GM12878 (cell line): ENCODE results near the gene OR2J1. TPM values are rescaled to one million over a fixed set of nuclear protein-coding genes. Genes with fewer than 3 reads are reported as not detected.

Experiments used
- ATAC-seq: fragments of 200-7000 bp; cut with Tn5 transposase; 3 replicates; pipeline ENCODE4 v1.9.1; 2020; ENCODE audit warnings: mild to moderate bottlenecking, moderate library complexity
- BruUV-seq: library from RNA; stranded (reverse); fragments of 400-500 nt; replicated peaks from 2 replicates; lab custom pipeline; 2021; lab: Mats Ljungman, UMichigan
- CTCF ChIA-PET: fragments of 300-600 bp; sonication (Branson Sonifier 250); formaldehyde crosslinking; extraction: SDS; loops from one replicate; lab custom pipeline; 2021; ENCODE audit warnings: inconsistent platforms; lab: Yijun Ruan, JAX
- POLR2A ChIA-PET: fragments of 350-600 bp; formaldehyde crosslinking; extraction: SDS; loops from one replicate; lab custom pipeline; 2021; ENCODE audit warnings: inconsistent platforms; lab: Charles Lee
- RAD21 ChIA-PET: fragments of 300-600 bp; sonication (Branson Sonifier 250); formaldehyde crosslinking; loops from one replicate; lab custom pipeline; 2023; ENCODE audit warnings: antibody characterized with exemption; ENCODE audit not compliant: unreplicated experiment; lab: Charles Lee
- SMC1A ChIA-PET: fragments of 300-600 bp; sonication (Branson Sonifier 250); formaldehyde crosslinking; loops from one replicate; lab custom pipeline; 2023; ENCODE audit not compliant: unreplicated experiment, uncharacterized antibody; lab: Charles Lee
- DNase-seq: peaks from one replicate; pipeline ENCODE4 v3.0.0-alpha.2; 2011; ENCODE audit warnings: low read depth, low spot score
- FAIRE-seq: peaks from 3 replicates; lab custom pipeline; 2011; peaks lifted over from hg19 to GRCh38; lab: Jason Lieb, UNC
- H2AFZ ChIP-seq: 2 replicates; pipeline ENCODE4 v1.6.0; 2011; ENCODE audit warnings: low read depth, low read length, control low read depth; ENCODE audit not compliant: control insufficient read depth
- H3K27ac ChIP-seq: 2 replicates; pipeline ENCODE4 v1.5.1; 2011; ENCODE audit warnings: control low read depth; ENCODE audit not compliant: control insufficient read depth, insufficient read depth
- H3K27me3 ChIP-seq, 2 experiments: replicated peaks in 1 of 2; 2 replicates each; pipeline versions ENCODE4 v1.6.0 to v1.6.1; 2011; ENCODE audit warnings: low read length in 1 of 2; ENCODE audit not compliant: control insufficient read depth in 2 of 2, insufficient read depth in 2 of 2
- H3K36me3 ChIP-seq, 2 experiments: 2 replicates each; pipeline ENCODE4 v1.5.1; 2011; ENCODE audit warnings: low read length in 1 of 2; ENCODE audit not compliant: control insufficient read depth in 2 of 2, insufficient read depth in 2 of 2
- H3K4me1 ChIP-seq: 2 replicates; pipeline ENCODE4 v1.6.1; 2011; ENCODE audit warnings: mild to moderate bottlenecking, low read length, moderate library complexity, mixed read lengths; ENCODE audit not compliant: control insufficient read depth, insufficient read depth
- H3K4me2 ChIP-seq: 2 replicates; pipeline ENCODE4 v1.6.0; 2011; ENCODE audit warnings: control low read depth; ENCODE audit not compliant: control insufficient read depth, insufficient read depth
- H3K4me3 ChIP-seq: fragments of 200-600 bp; sonication (generic); 2 replicates; pipeline ENCODE4 v1.5.1; 2016
- H3K79me2 ChIP-seq: 2 replicates; pipeline ENCODE4 v1.6.0; 2011; ENCODE audit warnings: low read length; ENCODE audit not compliant: control insufficient read depth, insufficient read depth
- H3K9ac ChIP-seq: 2 replicates; pipeline ENCODE4 v1.8.0; 2011; ENCODE audit warnings: low read length, control low read depth, mixed read lengths; ENCODE audit not compliant: control insufficient read depth, insufficient read depth
- H3K9me3 ChIP-seq: replicated peaks from 3 replicates; pipeline ENCODE4 v1.5.1; 2011; ENCODE audit warnings: mild to moderate bottlenecking, low read length; ENCODE audit not compliant: control insufficient read depth, insufficient read depth
- H4K20me1 ChIP-seq: 2 replicates; pipeline ENCODE4 v1.6.0; 2011; ENCODE audit not compliant: control insufficient read depth, insufficient read depth
- EED ChIP-seq: sonication (generic); IDR thresholded peaks from 2 replicates; pipeline ENCODE4 v1.6.1; 2016; ENCODE audit warnings: antibody characterized with exemption, low read depth
- IKZF1 ChIP-seq: fragments of 450-650 bp; conservative IDR thresholded peaks from 2 replicates; pipeline ENCODE4 v1.6.1; 2017; ENCODE audit warnings: antibody characterized with exemption, mild to moderate bottlenecking
- IRF4 ChIP-seq: IDR thresholded peaks from 2 replicates; pipeline ENCODE4 v1.6.1; 2011; ENCODE audit warnings: low read depth, low read length
- LARP7 ChIP-seq: fragments of 450-650 bp; IDR thresholded peaks from 2 replicates; pipeline ENCODE4 v1.6.1; 2017; ENCODE audit warnings: mild to moderate bottlenecking
- NFIC ChIP-seq: IDR thresholded peaks from 2 replicates; pipeline ENCODE4 v1.6.1; 2012; ENCODE audit warnings: low read depth, mild to moderate bottlenecking, inconsistent platforms, low read length, moderate library complexity
- NFXL1 ChIP-seq: fragments of 450-650 bp; IDR thresholded peaks from 2 replicates; pipeline ENCODE4 v1.6.1; 2017; ENCODE audit warnings: antibody characterized with exemption, mild to moderate bottlenecking, borderline replicate concordance
- POLR2AphosphoS5 ChIP-seq: IDR thresholded peaks from 2 replicates; pipeline ENCODE4 v1.6.1; 2011; ENCODE audit warnings: mild to moderate bottlenecking, low read length, inconsistent platforms
- POU2F2 ChIP-seq: IDR thresholded peaks from 3 replicates; pipeline ENCODE4 v1.6.1; 2011; ENCODE audit warnings: low read depth, mild to moderate bottlenecking, low read length, borderline replicate concordance
- RUNX3 ChIP-seq: IDR thresholded peaks from 2 replicates; pipeline ENCODE4 v1.6.1; 2012; ENCODE audit warnings: low read length, inconsistent platforms
- SIN3A ChIP-seq: IDR thresholded peaks from 2 replicates; pipeline ENCODE4 v1.6.1; 2012; ENCODE audit warnings: low read depth, low read length, improper control_type of control experiment
- SMARCA5 ChIP-seq: fragments of 450-650 bp; IDR thresholded peaks from 2 replicates; pipeline ENCODE4 v1.6.1; 2017; ENCODE audit warnings: mild to moderate bottlenecking
- YBX1 ChIP-seq: fragments of 450-650 bp; IDR thresholded peaks from 2 replicates; pipeline ENCODE4 v1.6.1; 2016; ENCODE audit warnings: antibody characterized with exemption
- ZBTB40 ChIP-seq: fragments of 450-650 bp; IDR thresholded peaks from 2 replicates; pipeline ENCODE4 v1.6.1; 2016; ENCODE audit warnings: mild to moderate bottlenecking, moderate library complexity, borderline replicate concordance
- ZNF384 ChIP-seq: IDR thresholded peaks from 2 replicates; pipeline ENCODE4 v1.6.1; 2012; ENCODE audit warnings: low read depth, mild to moderate bottlenecking, low read length, improper control_type of control experiment, borderline replicate concordance
- ZSCAN29 ChIP-seq: fragments of 450-650 bp; IDR thresholded peaks from 2 replicates; pipeline ENCODE4 v1.6.1; 2017; ENCODE audit warnings: mild to moderate bottlenecking, moderate library complexity
- WGBS: methylation state at CpG from one replicate; pipeline ENCODE4 v1.1.6; 2016; ENCODE audit warnings: low lambda C conversion rate; ENCODE audit not compliant: insufficient replicate concordance, insufficient coverage; ENCODE audit errors: missing lambda C conversion rate; 5-methylcytosine and 5-hydroxymethylcytosine counted together
- in situ Hi-C: fragments of 300-500 bp; cut with MboI; formaldehyde crosslinking; loops from 9 replicates; pipeline ENCODE4 v1.14.3; 2018; ENCODE audit warnings: mixed read lengths
- intact Hi-C: fragments of 100-400 bp; cut with micrococcal nuclease; formaldehyde crosslinking; loops from one replicate; pipeline ENCODE4 v1.14.2; 2022; ENCODE audit not compliant: unreplicated experiment
- polyA plus RNA-seq, 11 experiments: library from polyadenylated mRNA; depleted of rRNA in 4 of 11; unstranded in 6 of 11; stranded (reverse) in 5 of 11; fragments of >200 nt; fragmentation: Nextera tagmentation in 4 of 11; fragmentation: Illumina TruSeq in 1 of 11; extraction: Ambion mirVana in 4 of 11; extraction: Trizol in 1 of 11; gene quantifications; 1 replicate in 1 of 11; 2 replicates in 10 of 11; pipeline versions ENCODE4 v1.2.1 to v1.2.3, GENCODE V29; 2011 to 2016; ENCODE audit warnings: inconsistent platforms in 2 of 11, missing spikeins in 2 of 11, low read depth in 1 of 11
- total RNA-seq, 4 experiments: library from RNA; depleted of rRNA in 3 of 4; stranded (reverse); fragments of >200 nt in 3 of 4; fragmentation: Illumina TruSeq in 1 of 4; extraction: Trizol in 1 of 4; gene quantifications; 2 replicates each; pipeline versions ENCODE4 v1.2.1 to v1.2.3, GENCODE V29; 2013 to 2021
- TF ChIP-seq, protein P1 (sequence below): IDR thresholded peaks from 2 replicates; pipeline ENCODE4 v1.6.1; 2012; ENCODE audit warnings: low read depth, low read length, improper control_type of control experiment
- TF ChIP-seq, protein P2 (sequence below), 3 experiments: IDR thresholded peaks in 2 of 3; conservative IDR thresholded peaks in 1 of 3; 2 replicates each; pipeline ENCODE4 v1.5.1; 2011; ENCODE audit warnings: low read depth in 3 of 3, low read length in 3 of 3, mild to moderate bottlenecking in 3 of 3, control low read depth in 2 of 3, moderate library complexity in 2 of 3, inconsistent platforms in 1 of 3, mixed read lengths in 1 of 3; ENCODE audit not compliant: control insufficient read depth in 2 of 3, insufficient read depth in 1 of 3; ENCODE audit errors: extremely low read depth in 1 of 3
- TF ChIP-seq, protein P3 (sequence below): fragments of 450-650 bp; IDR thresholded peaks from 2 replicates; pipeline ENCODE4 v1.6.1; 2017; ENCODE audit warnings: mild to moderate bottlenecking

Gene OR2J1
- total and polyA plus RNA-seq, 10 of the 15 experiments (the other 5 are each of a cell fraction or from before 2014, with no cell fraction given) = not detected

- Histone ChIP-seq H3K36me3 (no peaks in the 10 kb centered on the region), H3K9me3 (no peaks in the 10 kb centered on the region), H3K4me3 (no peak within 1 kb of the TSS), H3K27me3 (no peaks in the 10 kb centered on the region), H4K20me1 (no peaks in the 10 kb centered on the region), H3K4me1 (no peaks in the 10 kb centered on the region), H3K79me2 (no peaks in the 10 kb centered on the region), H2AFZ (no peak within 1 kb of the TSS), H3K4me2 (no peak within 1 kb of the TSS), H3K9ac (no peak within 1 kb of the TSS), H3K27ac (no peak within 1 kb of the TSS)
- intact Hi-C loops = no loop called here
- SMC1A ChIA-PET = no interaction called here
- no peak for DNase-seq
- POLR2A ChIA-PET = no interaction called here
- CTCF ChIA-PET = no interaction called here
- RAD21 ChIA-PET = no interaction called here
- no peak for FAIRE-seq
- in situ Hi-C loops = no loop called here
- 89% methylated on average over 1 of the region's 1 CpG for WGBS
- no peak for ATAC-seq
- BruUV-seq = no TSS peak
- TF ChIP-seq ZBTB40 (no peak), EED (no peak), NFIC (no peak), SMARCA5 (no peak), POU2F2 (no peak), YBX1 (no peak), RUNX3 (no peak), LARP7 (no peak), POLR2AphosphoS5 (no peak), IKZF1 (no peak), ZSCAN29 (no peak), SIN3A (no peak), ZNF384 (no peak), NFXL1 (no peak), IRF4 (no peak)
- TF ChIP-seq, protein P1, sequence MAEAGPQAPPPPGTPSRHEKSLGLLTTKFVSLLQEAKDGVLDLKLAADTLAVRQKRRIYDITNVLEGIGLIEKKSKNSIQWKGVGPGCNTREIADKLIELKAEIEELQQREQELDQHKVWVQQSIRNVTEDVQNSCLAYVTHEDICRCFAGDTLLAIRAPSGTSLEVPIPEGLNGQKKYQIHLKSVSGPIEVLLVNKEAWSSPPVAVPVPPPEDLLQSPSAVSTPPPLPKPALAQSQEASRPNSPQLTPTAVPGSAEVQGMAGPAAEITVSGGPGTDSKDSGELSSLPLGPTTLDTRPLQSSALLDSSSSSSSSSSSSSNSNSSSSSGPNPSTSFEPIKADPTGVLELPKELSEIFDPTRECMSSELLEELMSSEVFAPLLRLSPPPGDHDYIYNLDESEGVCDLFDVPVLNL = no peak
- TF ChIP-seq, protein P2, sequence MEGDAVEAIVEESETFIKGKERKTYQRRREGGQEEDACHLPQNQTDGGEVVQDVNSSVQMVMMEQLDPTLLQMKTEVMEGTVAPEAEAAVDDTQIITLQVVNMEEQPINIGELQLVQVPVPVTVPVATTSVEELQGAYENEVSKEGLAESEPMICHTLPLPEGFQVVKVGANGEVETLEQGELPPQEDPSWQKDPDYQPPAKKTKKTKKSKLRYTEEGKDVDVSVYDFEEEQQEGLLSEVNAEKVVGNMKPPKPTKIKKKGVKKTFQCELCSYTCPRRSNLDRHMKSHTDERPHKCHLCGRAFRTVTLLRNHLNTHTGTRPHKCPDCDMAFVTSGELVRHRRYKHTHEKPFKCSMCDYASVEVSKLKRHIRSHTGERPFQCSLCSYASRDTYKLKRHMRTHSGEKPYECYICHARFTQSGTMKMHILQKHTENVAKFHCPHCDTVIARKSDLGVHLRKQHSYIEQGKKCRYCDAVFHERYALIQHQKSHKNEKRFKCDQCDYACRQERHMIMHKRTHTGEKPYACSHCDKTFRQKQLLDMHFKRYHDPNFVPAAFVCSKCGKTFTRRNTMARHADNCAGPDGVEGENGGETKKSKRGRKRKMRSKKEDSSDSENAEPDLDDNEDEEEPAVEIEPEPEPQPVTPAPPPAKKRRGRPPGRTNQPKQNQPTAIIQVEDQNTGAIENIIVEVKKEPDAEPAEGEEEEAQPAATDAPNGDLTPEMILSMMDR (IDR thresholded peaks at IDR 0.05 in 2 of 3, conservative IDR thresholded peaks at IDR 0.05 in 1 of 3; ENCODE audit: control insufficient read depth in 2 of 3, extremely low read depth in 1 of 3, insufficient read depth in 1 of 3, low read depth in 3 of 3, low read length in 3 of 3) = no peak
- TF ChIP-seq, protein P3, sequence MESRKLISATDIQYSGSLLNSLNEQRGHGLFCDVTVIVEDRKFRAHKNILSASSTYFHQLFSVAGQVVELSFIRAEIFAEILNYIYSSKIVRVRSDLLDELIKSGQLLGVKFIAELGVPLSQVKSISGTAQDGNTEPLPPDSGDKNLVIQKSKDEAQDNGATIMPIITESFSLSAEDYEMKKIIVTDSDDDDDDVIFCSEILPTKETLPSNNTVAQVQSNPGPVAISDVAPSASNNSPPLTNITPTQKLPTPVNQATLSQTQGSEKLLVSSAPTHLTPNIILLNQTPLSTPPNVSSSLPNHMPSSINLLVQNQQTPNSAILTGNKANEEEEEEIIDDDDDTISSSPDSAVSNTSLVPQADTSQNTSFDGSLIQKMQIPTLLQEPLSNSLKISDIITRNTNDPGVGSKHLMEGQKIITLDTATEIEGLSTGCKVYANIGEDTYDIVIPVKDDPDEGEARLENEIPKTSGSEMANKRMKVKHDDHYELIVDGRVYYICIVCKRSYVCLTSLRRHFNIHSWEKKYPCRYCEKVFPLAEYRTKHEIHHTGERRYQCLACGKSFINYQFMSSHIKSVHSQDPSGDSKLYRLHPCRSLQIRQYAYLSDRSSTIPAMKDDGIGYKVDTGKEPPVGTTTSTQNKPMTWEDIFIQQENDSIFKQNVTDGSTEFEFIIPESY = no peak
Observed at GRCh38 chr6:29087213-29087612, 12.1 kb upstream of the OR2J1 start, which contains the start of gene OR2B3. Gene OR2B3, minus strand, starts transcription at chr6:29087313. Its CDS starts 65 bp downstream, at chr6:29087248.
